Measurements from ENCODE around the gene FGFR2. TPM values are rescaled to one million over a fixed set of nuclear protein-coding genes. Genes with fewer than 3 reads are reported as not detected.

FGFR2 gene
- total RNA-seq, 1 donor from 2014 or later, result 0.19 TPM

DNA sequence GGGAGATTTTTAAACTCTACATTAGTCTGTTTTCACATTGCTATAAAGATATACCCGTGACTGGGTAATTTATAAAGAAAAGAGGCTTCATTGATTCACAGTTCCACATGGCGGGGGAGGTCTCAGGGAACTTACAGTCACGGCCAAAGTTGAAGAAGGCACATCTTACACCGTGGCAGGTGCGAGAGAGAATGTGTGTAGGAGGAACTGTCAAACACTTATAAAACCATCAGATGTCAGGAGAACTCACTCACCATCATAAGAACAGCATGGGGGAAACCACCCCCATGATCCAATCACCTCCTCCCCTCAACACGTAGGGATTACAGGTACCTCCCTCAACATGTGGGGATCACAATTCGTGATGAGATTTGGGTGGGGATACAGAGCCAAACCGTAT is 129.5 kb downstream of the FGFR2 start:
- DNase-seq (ENCODE audit: low spot score), result no peak
- intact Hi-C loops (cut with DNase I), result no loop called here

DNA sequence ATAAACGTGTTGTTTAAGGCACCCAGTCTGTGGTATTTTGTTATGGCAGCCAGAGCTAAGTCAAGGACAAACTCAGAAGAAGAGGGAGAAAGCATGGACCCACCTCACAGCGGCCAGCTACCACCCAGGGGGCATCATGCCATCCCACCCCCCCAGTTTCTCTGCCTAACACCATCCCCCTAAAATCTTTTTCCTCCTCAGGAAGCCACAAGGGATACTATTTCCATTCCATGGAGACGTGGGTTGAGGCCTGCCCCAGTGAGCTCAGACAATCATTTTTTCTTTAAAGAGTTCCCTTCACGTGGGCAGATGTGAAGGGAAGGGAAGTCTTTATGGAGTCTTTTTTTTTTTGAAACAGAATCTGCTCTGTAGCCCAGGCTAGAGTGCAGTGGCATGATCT is 131.8 kb downstream of the FGFR2 start:
- no peak for DNase-seq (ENCODE audit: low spot score)
- intact Hi-C loops (cut with DNase I), result no loop called here

DNA sequence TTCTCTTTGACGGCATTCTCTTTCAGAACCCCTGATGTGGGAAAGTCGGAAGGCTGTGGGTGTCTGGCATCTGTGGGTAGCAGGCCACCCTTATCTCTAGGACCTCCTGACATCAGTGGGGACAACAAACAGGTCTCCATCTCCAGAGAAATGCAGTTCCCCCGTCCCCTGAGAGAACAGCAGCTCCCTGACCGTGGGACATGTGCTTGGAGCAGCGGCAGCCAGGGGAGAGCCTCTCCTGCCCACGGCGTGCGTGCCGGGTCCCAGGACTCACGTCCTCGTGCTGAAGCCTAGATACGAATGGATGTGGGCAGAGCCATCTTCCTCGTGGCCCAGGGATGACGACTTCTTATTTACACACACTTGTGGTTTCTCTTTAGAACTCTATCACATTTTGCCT is 133.0 kb downstream of the FGFR2 start:
- intact Hi-C loops (cut with DNase I), result no loop called here
- DNase-seq (ENCODE audit: low spot score), result no peak

DNA sequence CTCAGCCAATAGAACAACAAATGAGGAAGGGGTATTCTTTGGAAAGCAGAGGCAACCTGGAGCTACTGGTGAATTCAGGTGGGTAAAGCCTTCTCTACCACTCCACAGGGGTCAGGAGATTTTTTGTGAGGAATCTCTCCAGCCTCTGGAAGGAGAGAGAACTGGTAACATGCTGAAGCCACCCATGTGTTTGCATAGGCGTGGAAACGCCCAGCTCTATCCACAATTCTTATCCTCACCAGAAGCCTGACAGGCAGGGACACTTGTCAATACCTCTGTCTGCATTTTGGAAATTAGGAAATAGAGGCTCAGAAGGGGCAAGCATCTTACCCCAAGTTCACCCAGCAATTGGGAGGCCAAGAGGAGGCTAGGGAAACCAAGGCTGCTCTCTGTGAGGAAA is 133.7 kb downstream of the FGFR2 start:
- intact Hi-C loops (cut with DNase I), result no loop called here
- no peak for DNase-seq (ENCODE audit: low spot score)

DNA sequence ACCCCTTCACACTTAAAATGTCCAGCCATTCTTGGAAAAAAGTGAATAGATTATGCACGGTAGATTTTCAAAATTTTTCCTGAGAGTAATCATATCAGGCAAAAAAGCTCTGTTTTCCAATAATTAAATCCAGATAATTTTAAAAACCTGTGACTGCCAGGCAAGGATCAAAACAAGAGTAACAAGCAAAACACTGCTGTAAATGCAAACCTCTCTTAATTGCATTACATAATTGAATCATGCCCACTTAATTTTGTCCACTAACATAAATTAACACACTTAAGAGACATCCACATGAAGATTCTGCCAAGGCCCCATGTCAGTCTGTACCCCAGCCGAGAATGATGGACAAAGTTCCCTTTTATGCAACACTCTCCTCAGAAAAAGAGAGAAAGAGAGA is 135.3 kb downstream of the FGFR2 start:
- intact Hi-C loops (cut with DNase I), result no loop called here
- no peak for DNase-seq (ENCODE audit: low spot score)

DNA sequence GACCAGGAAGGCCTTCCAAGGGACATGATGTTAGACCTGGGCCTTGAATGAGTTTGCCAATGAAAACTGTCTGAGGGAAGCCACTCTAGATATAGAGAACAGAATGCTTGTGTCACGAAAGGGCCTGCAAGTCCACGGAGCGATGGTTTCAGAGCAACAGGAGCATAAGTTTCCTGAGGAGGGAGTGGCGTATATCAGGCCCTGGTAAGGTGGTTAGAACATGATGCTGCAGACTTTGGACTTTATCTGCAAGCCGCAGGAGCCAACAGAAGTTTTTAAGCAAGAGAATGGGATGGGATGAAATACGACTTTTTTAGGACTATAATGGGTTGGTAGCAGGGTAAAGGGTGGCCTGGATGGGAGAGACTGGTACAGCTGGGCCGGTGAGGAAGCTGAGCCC is 136.0 kb downstream of the FGFR2 start:
- DNase-seq (ENCODE audit: low spot score), result no peak
- intact Hi-C loops (cut with DNase I), result no loop called here

DNA sequence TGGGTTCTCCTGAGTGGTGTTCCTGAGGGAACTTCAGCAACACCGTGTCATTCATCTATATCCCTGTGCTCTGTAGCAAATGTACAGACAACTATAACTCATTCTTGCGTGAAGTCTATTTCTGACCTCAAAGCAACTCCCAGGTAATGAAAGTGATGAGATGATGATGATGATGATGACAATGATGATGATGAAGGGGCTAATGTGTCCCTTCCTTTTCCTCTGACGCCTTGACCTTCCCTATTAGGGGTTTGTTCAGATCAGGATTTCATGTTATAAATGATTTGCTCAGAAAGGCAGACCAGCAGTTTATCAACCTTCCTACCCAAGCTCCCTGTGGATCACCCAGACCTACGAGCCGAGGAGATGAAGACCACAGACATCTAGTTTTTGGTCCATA is 136.9 kb downstream of the FGFR2 start:
- intact Hi-C loops (cut with DNase I), result no loop called here
- no peak for DNase-seq (ENCODE audit: low spot score)

DNA sequence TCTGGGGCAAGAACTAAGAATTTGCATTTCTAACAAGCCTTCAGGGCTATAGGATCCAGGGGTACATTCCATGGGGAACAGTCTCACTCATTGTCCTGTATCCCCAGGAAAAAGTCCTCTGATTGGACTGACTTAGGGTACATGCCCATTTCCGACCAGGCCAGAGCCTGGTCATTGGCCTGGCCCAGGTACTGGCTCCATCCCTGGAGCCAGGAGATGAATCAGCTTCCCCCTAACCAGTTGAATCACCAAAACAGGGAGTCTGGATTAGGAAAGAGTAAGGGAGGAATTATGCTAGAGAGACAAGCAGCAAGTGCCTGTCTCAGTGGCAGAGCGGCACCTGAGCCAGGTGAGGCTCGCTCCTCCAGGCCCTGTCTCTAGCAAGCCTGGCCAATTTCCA is 137.5 kb downstream of the FGFR2 start:
- intact Hi-C loops (cut with DNase I), result no loop called here
- DNase-seq (ENCODE audit: low spot score), result no peak

DNA sequence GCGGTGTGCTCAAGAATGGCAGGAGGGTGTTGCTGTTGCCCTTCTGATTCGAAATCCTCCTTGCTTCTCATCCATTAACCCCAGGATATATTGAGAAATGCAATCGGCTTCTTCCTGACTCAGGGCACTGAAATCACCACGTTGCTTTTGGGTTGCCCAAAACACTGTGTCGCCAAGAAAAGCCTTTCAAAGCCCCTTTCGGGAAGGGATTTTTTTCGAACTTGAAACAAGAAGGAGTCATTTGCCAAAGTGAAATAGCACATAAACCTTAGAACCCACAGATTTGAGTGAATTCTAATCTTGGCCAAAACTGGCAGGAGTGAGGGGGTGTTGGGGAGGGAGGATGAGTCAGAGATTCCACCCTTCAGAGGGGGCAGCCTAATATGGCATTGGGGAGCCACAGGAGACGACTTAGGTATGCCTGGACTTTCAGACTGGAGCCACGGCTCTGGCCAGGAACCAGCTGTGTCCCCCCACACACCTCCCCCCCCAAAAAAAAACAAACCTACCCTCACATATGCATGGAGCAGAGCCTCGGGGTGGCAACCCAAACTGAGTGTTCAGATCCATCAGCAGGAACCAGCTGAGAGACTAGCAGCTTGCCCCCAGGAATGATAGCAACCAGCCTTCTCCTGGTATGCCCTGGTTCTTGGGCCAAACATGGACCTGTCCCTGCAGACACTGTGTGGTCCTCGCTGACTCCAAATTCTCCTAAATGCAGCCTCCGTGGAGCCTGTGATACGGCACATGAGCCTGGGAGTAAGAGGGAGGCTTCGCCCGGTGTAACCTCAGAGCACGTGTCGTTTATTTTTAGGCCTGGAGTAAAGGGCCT is 138.4 kb downstream of the FGFR2 start:
- DNase-seq (ENCODE audit: low spot score), result no peak
- intact Hi-C loops (cut with DNase I), result no loop called here

DNA sequence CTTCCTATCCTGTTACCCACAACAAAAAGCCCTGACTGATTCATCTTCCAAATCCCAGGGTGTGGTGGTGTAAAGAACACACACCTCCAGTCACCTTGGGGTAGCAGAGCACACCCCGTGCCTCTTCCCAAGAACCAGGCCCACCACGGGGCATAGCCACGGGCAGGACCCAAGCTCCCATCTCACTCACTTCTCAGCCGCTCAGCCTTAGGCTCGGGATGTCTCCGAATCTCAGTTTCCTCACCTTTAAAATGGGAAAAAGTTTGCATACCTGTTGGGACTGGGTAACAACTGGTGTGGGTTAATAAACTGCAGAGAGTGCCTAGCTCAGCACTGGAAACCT is 139.0 kb downstream of the FGFR2 start:
- intact Hi-C loops (cut with DNase I), result no loop called here

DNA sequence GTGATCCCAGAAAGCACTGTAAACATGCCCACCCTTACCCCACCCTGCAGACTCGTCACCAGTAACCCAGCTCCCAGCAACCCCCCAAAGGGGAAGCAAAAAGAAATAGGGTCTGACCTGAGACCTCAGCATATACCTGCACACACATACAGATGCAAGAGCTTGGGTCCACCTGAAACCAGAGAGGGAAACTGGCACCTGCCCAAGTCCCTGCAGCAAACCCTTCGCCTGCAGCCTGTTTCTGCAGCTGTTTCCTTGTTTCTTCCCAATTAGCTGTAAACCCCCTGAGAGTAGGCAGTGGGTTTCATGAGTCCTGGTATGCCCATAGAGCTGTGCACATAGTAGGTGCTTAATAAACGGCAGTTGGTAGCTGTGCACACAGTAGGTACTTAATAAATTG is 140.5 kb downstream of the FGFR2 start:
- no peak for DNase-seq (ENCODE audit: low spot score)
- intact Hi-C loops (cut with DNase I), result no loop called here

More for the DNA sequence above, 139.0 kb downstream of the FGFR2 start:
- DNase-seq (ENCODE audit: low spot score), result no peak

DNA sequence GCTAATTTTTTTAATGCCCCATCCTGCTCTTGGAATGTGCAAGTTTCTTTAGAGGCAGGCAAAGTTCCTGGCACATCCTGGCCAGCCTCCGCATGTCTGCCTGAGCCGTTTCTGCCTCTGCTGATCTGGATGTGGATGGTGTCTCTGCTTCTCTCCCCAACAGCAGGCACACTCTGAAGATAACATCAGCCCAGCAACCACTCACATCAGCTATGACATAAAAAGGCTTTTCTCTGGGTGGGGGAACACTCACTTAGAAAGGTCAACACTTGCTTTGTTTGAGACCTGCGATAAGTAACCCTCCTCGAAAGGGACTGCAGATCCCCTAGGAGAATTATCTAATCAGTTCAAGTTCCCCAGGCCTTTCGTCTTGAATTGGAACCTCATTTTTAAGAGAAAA is 142.9 kb downstream of the FGFR2 start:
- intact Hi-C loops (cut with DNase I), result no loop called here
- DNase-seq (ENCODE audit: low spot score), result no peak

DNA sequence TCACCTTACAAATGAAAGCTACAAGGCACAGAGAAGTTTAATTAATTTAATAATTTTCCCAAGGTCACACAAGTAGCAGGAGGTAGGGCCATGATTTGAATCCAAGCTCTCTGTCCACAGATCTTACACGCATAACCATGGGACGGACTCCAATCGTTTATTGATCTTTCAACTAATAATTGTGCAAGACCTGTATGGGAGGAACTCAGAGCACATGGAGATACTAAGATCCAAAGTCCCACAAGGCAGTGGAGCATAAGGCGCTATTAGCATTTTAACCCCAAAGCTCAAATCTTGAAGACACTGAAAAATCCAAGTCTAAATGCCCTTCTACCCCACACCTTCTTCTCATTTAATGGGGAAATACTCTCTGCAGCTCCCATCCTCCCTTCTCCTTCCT is 143.5 kb downstream of the FGFR2 start:
- DNase-seq (ENCODE audit: low spot score), result no peak
- intact Hi-C loops (cut with DNase I), result no loop called here

DNA sequence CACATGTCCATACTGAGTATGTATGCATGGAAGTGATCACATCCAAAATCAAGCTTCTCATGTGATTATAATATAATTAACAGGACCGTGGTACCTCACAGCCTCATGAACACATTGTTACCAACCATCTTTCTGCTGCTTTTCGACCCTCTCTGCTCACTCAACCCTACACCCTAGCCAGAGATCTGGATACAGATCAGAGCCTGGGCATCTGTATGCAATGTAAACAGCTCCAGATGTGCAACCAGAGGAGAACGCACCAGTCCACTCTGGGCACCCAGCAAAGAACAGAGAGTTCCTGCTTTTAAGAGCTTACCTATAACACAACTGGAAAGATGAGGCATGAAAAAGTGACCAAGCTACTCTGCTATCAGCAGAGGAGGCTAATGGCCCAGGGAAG is 145.1 kb downstream of the FGFR2 start:
- intact Hi-C loops (cut with DNase I), result no loop called here
- no peak for DNase-seq (ENCODE audit: low spot score)

DNA sequence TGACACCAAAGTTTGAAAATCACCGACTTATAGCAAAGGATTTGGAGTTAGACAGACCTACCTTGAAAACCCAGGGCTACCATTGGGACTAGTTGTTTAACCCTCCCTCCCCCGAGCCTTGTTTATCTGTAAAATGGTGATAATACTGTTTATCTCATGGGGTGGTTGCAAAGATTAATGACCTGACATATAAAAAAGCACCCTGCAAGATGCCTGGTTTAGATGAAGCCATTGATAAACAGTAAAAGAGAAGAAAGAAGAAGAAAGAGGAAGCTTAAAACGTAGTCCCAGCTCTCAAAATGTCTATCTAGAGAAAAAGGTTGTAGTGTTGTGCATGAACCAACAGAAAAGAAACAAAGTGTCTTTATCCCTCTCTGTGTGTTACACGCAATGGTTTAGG is 145.7 kb downstream of the FGFR2 start:
- DNase-seq (ENCODE audit: low spot score), result no peak
- intact Hi-C loops (cut with DNase I), result no loop called here

DNA sequence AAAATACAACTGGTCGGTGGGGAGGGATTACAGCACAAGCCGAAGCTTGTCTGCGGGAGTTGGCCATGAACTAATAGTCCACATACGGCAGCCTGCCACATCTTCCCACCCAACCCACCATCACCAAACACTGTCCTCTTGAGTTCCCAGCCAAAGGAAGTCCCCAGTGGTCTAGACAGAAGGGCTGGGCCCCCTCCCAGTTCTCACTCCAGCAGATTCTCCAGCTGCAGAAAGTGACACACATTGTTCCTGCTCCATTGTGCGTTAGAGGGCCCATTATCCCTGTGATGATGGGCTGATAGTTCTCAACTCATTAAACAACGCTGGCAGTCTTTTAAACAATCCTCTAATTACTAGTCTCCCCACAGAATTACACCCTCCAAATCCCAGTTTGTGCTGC is 148.0 kb downstream of the FGFR2 start:
- intact Hi-C loops (cut with DNase I), result no loop called here
- DNase-seq (ENCODE audit: low spot score), result no peak

DNA sequence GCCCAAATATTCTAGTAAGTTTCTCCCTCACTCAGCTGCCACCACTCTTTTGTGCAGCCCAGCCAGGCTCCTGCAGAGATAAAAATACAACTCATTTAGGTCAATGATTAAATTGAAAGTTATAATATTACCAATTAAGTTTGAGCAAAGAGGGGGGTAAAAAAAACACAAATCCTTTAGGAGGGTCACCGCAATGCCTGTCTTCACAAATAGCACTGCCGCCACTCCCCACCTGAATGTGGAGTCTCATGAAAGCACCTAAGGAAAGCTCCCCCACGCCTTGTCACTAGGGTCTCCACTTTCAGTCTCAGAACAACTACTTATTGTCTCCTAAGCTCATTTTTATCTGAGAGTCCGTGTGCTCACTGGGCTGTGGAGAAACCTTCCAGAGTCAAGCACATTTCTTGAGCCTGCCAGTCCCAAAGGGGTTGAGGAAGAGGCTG is 148.7 kb downstream of the FGFR2 start:
- intact Hi-C loops (cut with DNase I), result no loop called here
- DNase-seq (ENCODE audit: low spot score), result no peak

DNA sequence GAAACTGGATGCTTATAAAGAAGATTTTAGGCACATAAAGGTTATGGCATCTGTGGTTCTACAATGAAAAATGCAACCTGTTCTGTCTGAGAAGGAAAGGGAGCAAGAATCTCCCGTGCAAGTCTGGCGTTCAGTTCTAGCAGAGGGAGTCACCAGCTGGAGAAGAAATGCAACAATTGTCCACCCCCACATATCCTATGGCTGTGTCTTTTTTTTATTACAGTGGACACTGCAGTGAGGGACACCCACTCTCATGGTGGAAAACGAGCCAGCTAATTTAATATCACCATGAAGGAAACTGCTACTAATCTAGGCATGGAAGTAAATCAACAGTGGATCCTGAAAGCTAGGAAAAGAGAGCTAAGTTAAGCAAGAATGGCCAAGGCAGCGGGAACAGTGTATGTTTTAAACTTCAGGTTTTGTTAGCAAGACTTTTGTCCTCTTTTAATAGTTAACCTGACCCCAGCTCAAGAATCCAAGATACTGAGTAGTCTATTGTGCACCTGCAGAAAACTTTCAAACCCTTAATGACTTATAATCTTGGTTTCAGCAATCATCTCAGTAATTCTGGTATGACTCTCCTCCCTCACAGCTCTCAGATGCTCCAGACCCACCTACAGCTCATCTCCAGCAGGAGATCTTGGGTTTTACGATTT is 149.3 kb downstream of the FGFR2 start:
- intact Hi-C loops (cut with DNase I), result no loop called here
- no peak for DNase-seq (ENCODE audit: low spot score)

DNA sequence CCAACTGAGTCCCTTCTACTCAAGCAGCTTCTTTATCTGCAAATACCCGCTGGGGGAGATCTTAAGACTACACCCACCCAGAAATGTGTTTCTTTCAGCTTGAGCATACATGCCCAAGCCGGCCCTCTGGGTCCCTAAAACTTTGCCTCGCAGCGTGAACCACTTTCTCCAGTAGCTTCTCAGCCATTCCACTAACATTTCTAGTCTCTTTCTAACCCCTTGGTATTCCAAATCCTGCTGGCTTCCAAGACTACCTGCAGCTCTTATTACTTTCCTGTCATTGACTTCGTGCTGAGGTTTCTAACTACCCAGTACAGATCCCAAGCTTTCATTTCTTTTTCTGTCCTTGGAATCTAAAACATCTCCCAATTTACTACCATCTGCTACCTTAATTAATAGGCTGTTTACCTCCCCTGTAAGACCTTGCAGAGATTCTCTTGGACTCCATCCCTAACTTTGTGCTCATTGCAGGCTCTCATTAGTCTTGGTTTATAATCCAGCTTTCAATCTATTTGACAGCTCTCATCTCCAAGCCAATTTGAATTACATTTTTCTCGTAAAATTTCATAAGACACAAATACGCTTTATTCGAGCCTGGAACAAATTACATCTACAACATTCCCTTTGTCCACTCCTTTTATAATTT is 153.6 kb downstream of the FGFR2 start:
- intact Hi-C loops (cut with DNase I), result no loop called here
- no peak for DNase-seq (ENCODE audit: low spot score)

DNA sequence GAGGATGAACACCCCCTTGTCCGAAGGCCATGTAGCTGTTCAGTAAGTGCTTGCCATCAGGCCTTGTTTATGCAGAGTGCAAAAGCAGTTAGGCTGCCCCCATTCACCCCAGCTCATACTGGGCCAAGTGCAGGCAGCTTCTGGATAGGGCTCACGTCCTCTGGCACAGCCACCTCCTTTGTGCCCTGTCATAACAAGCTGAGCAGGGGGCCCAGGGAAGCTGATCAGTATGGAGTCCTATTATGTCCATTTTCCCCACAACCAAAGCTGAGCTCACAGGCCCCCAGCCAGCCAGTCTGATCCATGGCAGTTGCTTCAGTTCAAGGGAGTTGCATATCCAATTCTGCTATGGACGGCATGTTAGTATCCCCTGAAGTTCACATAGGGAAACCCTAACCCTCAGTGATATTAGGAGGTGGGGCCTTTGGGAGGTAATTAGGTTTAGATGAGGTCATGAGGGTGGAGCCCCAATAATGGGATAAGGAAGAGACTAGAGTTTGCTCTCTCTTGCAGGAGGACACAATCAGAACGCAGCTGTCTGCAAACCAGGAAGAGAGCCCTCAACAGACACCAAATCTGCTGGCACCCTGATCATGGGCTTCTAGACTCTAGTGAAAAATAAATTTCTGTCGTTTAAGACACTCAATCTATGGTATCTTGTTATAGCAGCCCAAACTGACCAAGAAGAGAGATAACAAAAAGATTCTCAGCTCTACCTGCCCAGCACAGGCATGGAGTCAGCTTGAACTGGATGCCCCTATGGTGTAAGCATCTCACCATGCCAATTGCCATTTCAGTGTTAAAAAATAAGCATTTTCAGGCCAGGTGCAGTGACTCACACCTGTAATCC is 155.9 kb downstream of the FGFR2 start:
- no peak for DNase-seq (ENCODE audit: low spot score)
- intact Hi-C loops (cut with DNase I), result no loop called here
